ENCODE results near the gene SMURF1. TPM values are rescaled to one million over a fixed set of nuclear protein-coding genes. Genes with fewer than 3 reads are reported as not detected.

SMURF1 gene
- total RNA-seq, 6 experiments from 2014 or later: 8.8 to 14.1 (median 10.9) TPM

DNA sequence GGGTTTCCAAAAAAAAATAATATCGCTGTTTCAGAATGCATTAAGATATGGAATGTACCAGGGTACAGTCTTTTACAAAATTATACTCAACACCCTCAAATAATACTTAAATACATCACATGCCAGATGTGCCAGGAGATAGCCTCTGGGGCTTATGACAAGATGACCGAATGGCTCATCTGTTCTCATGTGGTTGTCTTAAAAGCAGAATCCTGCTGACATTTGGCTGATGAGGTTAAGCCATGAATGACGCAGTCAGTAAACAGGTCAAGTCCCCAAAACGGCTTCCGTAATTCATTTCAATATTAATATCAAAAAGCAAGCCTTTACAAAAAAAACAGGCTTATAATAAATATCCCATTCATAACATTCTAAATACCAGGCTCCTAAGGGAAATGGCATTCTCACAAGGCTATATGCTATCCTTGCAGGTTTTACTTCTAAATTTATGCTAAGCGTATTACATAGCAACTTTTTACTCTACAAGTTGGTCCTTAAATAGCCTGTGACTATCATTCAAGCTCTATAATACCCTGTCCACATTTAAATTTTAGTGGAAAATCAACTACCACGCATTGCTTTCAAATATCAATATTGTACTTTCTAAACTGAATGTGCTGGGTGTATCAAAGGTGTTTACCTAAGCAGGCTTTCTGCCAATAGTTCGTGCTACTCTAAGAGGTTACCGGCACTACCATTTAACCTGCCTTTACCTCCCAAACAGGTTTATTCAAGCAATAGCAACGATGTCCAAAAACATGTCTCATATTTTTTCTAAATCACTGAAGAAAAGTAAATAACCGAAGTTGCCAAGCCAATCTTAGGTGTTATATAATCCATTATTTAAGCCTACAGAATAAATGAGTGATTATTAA lies 15.6 kb downstream of the SMURF1 start:
- H3K4me3 ChIP-seq: no peak overlapping the region
- H3K9me3 ChIP-seq: no peaks in the 10 kb centered on the region
- DNase-seq: no peak
- WGBS (ENCODE audit: insufficient coverage, low coverage, low lambda C conversion rate, missing lambda C conversion rate): 32% methylated on average over 11 of the region's 11 CpGs
- peaks cover 0 to 64% (median 29%) of the 10 kb centered on the region in 4 donors for H3K4me1 ChIP-seq
- TF ChIP-seq, protein P1, sequence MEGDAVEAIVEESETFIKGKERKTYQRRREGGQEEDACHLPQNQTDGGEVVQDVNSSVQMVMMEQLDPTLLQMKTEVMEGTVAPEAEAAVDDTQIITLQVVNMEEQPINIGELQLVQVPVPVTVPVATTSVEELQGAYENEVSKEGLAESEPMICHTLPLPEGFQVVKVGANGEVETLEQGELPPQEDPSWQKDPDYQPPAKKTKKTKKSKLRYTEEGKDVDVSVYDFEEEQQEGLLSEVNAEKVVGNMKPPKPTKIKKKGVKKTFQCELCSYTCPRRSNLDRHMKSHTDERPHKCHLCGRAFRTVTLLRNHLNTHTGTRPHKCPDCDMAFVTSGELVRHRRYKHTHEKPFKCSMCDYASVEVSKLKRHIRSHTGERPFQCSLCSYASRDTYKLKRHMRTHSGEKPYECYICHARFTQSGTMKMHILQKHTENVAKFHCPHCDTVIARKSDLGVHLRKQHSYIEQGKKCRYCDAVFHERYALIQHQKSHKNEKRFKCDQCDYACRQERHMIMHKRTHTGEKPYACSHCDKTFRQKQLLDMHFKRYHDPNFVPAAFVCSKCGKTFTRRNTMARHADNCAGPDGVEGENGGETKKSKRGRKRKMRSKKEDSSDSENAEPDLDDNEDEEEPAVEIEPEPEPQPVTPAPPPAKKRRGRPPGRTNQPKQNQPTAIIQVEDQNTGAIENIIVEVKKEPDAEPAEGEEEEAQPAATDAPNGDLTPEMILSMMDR (IDR thresholded peaks at IDR 0.05): no peak
- TF ChIP-seq POLR2A (IDR thresholded peaks at IDR 0.05): no peak
- intact Hi-C loops (cut with DNase I): no loop called here
- peak; percentile 71 to 83 (median 78) for ATAC-seq
- H3K27me3 ChIP-seq: no peaks in the 10 kb centered on the region
- H3K27ac ChIP-seq: peak overlapping the region in 2 of 3 donors; percentile 54 to 69
- no peaks in the 10 kb centered on the region for H3K36me3 ChIP-seq

DNA sequence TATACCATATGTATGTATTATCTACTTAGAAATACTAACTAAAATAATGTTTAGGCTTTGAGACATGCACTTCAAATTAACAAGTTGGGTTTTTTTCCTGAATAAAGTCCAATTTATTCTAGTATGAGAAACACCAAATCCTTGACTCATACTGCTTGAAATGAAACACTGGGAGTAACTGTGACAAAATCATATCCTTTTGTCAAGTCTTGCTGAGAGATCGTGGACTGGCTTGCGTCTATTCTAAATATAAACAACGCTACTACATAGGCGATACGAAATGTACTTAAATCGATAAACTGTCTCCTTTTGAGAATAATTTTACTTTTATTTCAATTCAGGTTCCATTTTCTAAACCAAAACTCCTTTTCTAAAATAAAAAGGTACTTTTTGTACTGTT lies 16.3 kb downstream of the SMURF1 start:
- TF ChIP-seq, protein P1 (IDR thresholded peaks at IDR 0.05): no peak
- no peak for TF ChIP-seq POLR2A (IDR thresholded peaks at IDR 0.05)
- Histone ChIP-seq H3K4me3 (no peak overlapping the region), H3K9me3 (no peaks in the 10 kb centered on the region), H3K4me1 (peaks cover 0 to 67% (median 29%) of the 10 kb centered on the region in 4 donors), H3K27me3 (no peaks in the 10 kb centered on the region), H3K36me3 (no peaks in the 10 kb centered on the region), H3K27ac (peak overlapping the region in 2 of 3 donors; percentile 54 to 69)
- WGBS (ENCODE audit: insufficient coverage, low coverage, low lambda C conversion rate, missing lambda C conversion rate): 79% methylated on average over 6 of the region's 6 CpGs
- intact Hi-C loops (cut with DNase I): no loop called here
- no peak for ATAC-seq
- DNase-seq: no peak

DNA sequence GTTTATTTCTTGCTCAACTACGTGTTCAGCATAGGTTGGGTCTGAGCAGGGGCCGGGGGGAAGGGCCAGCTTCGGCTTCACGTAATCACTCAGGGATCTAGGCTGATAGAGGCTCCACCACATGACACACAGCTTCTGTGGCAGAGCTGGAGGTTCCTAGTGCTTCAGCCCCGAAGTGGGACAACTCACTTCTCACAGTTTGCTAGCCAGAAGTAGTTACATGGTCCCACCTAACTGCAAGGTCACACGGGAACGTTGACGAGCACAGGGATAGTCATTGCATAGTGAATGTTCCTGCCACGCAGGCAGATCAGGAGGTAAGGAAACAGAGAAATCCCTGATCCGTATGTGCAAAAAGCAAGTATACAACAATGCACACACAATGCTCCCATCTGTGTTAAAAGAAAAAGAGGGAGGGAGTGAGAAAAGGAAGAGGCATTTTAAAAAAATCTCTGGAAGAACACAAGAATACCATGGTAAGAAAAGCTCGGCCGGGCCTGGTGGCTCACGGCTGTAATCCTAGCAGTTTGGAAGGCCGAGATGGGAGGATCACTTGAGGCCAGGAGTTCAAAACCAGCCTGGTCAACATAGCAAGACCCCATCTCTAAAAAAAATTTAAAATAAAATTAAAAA lies 16.9 kb downstream of the SMURF1 start:
- WGBS (ENCODE audit: insufficient coverage, low coverage, low lambda C conversion rate, missing lambda C conversion rate): 53% methylated on average over 14 of the region's 14 CpGs
- TF ChIP-seq POLR2A (IDR thresholded peaks at IDR 0.05): no peak
- TF ChIP-seq, protein P1 (IDR thresholded peaks at IDR 0.05): no peak
- Histone ChIP-seq H3K4me3 (no peak overlapping the region), H3K27ac (peak overlapping the region in 2 of 3 donors; percentile 54 to 69), H3K27me3 (no peaks in the 10 kb centered on the region), H3K9me3 (no peaks in the 10 kb centered on the region), H3K36me3 (no peaks in the 10 kb centered on the region), H3K4me1 (peaks cover 0 to 72% (median 31%) of the 10 kb centered on the region in 4 donors)
- intact Hi-C loops (cut with DNase I): no loop called here
- peak in 3 of 4 donors; percentile 16 to 42 (median 38) for ATAC-seq
- no peak for DNase-seq

DNA sequence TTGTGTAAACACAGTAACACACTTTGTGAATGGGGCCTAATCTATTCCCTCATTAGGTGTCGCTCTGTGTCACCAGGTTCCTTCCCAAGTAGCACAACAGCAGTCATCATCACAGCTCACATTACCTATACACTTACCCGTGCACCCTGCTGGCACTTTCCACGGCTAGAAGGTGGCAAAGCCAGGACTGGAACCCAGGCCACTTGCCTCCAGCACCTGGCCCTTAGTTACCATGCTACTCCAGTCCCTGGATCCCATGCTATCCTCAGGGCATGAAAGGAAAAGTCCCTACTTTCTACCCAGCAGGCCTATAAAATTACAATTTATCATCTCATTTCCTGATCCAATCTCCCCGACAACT lies 18.4 kb downstream of the SMURF1 start:
- peak overlapping the region in 1 of 3 donors; percentile 10 for H3K27ac ChIP-seq

More for the DNA sequence above, 18.4 kb downstream of the SMURF1 start:
- WGBS (ENCODE audit: insufficient coverage, low coverage, low lambda C conversion rate, missing lambda C conversion rate): 63% methylated on average over 4 of the region's 4 CpGs
- Histone ChIP-seq H3K4me3 (no peak overlapping the region), H3K27me3 (no peaks in the 10 kb centered on the region), H3K9me3 (no peaks in the 10 kb centered on the region), H3K36me3 (no peaks in the 10 kb centered on the region), H3K4me1 (peaks cover 0 to 72% (median 31%) of the 10 kb centered on the region in 4 donors)
- TF ChIP-seq POLR2A (IDR thresholded peaks at IDR 0.05): no peak
- TF ChIP-seq, protein P1 (IDR thresholded peaks at IDR 0.05): no peak
- ATAC-seq (peak; percentile 18 to 61 (median 45)), DNase-seq (no peak)
- intact Hi-C loops (cut with DNase I): no loop called here
